ENCODE data around the gene SYNC.
"Not testable (repeated sequence)": the region's sequence is repeated elsewhere in the genome, so short reads cannot be mapped to it uniquely, and the experiment has no call there.

DNA sequence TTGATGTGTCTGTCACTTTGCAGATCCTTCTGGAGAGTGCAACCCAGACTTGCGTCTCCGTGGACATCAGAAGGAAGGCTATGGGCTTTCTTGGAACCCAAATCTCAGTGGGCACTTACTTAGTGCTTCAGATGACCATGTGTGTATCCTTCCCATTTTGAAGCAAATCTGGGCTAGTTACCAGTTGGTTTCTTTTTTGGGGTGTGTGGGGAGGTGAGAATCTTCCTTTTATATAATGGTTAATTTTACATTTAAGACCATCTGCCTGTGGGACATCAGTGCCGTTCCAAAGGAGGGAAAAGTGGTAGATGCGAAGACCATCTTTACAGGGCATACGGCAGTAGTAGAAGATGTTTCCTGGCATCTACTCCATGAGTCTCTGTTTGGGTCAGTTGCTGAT lies 33.9 kb downstream of the SYNC start:
- TF ChIP-seq CTCF, POLR2A (IDR thresholded peaks at IDR 0.05): not testable (repeated sequence)

Measured in body of pancreas (tissue), 4 donors.